HS-27A (cell line): ENCODE measurements around the gene LRCH3.
"Not testable (repeated sequence)": the region's sequence is repeated elsewhere in the genome, so short reads cannot be mapped to it uniquely, and the experiment has no call there.

ENCODE experiments used
- DNase-seq: peaks from one replicate; pipeline ENCODE4 v3.0.0-alpha.2; 2012; ENCODE audit warnings: low read depth, missing footprints

The LRCH3 gene

DNA sequence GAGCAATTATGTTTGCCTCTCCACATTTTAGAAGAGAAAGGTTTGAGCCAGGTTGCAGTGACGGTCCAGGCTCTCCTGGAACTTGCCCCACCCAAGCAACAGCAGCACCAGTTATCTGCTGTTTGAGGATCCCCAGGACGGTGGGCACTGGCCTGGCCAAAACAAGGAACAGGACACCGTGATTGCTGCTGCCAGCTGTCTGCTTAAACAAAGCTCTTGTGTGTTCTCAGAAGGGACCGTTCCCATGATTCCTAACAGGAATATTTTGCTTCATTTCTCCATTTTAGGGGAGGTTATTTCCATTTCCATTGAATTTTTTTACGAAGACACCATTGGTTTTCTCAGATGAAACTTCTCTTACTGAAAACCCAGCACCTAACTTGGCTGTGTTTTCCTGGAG is 92.5 kb downstream of the LRCH3 start:
- no peak for DNase-seq

- DNase-seq, result not testable (repeated sequence)
These were observed 93.3 kb downstream of the LRCH3 start for GRCh38 chr3:197884330-197884729.

DNA sequence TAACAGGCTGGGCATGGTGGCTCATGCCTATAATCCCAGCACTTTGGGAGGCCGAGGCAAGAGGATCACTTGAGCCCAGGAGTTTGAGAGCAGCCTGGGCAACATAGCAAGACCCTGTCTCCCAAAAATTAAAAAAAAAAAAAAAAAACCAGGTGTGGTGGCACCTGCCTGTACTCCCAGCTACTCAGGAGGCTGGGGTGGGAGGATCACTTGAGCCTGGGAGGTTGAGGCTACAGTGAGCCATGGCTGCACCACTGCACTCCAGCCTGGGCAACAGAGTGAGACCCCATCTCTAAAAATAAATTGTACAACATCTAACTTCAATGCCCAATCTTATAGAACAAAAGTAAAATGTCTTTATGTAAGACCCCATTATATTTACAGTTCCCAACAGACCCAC is 95.0 kb downstream of the LRCH3 start:
- DNase-seq, result not testable (repeated sequence)

GRCh38 chr3:197887430-197888053 is 96.5 kb downstream of the LRCH3 start:
- not testable (repeated sequence) for DNase-seq

GRCh38 chr3:197888511-197888910 is 97.5 kb downstream of the LRCH3 start:
- no peak for DNase-seq

- DNase-seq, result no peak
These were observed 98.3 kb downstream of the LRCH3 start for GRCh38 chr3:197889204-197889930.

DNA sequence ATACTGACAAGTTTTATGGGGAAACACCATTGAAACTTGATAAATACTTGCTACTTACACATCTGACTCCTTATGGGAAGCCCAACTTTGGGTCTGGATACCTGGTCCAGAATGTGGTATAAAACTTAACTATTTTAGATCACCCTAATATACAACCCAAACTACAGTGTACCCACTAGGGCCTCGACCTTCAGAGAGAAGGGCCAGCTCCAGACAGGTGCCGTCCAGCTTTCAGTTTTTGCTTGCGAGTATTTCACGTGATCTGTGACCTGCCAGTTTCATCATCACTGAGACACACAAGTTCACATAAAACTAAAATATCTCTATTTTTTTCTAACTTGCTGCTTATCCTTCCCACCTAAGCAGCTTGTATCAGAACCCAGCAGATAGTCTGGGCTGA is 99.6 kb downstream of the LRCH3 start:
- no peak for DNase-seq

- no peak for DNase-seq
These were observed 101.1 kb downstream of the LRCH3 start for GRCh38 chr3:197892162-197892561.

DNA sequence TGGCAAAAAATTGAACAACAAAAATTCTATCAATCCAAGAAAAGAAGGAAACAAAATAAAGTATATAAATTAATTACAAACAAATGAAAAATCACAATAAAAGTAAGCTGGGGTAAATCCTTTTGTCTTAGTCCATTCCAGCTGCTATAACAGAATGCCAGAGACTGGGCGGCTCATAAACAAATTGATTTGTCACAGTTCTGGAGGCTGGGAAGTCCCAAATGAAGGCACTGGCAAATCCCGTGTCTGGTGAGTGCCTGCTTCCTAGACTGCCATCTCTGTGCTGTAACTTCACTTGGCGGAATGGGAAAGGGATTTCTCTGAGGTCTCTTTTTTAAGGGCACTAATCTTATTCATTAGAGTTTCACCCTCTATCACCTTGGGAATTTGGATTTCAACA is 105.4 kb downstream of the LRCH3 start:
- DNase-seq, result no peak

GRCh38 chr3:197899833-197900478 is 108.9 kb downstream of the LRCH3 start:
- DNase-seq, result no peak

GRCh38 chr3:197901626-197902025 is 110.6 kb downstream of the LRCH3 start:
- DNase-seq, result no peak

GRCh38 chr3:197906023-197906849 is 115.2 kb downstream of the LRCH3 start:
- DNase-seq, result peak; percentile 69

- no peak for DNase-seq
These were observed 115.8 kb downstream of the LRCH3 start for GRCh38 chr3:197906850-197907187.

GRCh38 chr3:197907196-197907595 is 116.1 kb downstream of the LRCH3 start:
- no peak for DNase-seq

- DNase-seq, result not testable (repeated sequence)
These were observed 117.5 kb downstream of the LRCH3 start for GRCh38 chr3:197908550-197908949.

DNA sequence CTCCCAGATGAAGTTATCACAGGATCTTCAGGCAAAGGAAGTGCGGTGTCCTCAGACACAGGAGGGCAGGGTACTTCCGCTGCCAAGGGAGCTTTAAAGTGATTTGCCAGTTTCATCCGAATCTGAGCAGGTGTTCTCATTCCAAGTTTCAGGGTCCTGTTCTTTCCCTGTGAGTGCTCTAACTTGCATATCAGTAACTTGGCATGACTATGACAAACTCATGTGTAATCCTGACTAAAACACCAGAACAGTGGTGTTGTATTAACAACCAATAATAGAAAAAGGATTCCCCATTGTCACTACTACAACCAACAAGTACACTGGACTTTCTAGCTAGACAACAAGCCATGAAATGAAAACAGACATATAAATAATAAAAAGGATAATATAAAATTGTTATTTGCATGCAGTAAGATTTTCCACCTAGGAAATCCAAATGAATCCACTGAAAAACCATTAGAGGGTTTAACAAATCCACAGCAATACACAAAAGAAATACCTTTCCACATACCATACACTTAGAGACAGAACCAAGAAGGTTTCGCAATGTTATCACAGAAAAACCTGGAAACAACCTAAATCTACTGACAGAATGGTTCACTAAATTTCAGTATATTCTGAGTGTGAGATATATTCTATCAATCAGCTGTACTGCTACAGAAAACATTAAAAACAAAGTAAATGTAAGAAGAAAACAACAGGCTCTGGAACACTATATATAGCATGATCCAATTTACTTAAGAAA is 118.1 kb downstream of the LRCH3 start:
- DNase-seq, result no peak

DNA sequence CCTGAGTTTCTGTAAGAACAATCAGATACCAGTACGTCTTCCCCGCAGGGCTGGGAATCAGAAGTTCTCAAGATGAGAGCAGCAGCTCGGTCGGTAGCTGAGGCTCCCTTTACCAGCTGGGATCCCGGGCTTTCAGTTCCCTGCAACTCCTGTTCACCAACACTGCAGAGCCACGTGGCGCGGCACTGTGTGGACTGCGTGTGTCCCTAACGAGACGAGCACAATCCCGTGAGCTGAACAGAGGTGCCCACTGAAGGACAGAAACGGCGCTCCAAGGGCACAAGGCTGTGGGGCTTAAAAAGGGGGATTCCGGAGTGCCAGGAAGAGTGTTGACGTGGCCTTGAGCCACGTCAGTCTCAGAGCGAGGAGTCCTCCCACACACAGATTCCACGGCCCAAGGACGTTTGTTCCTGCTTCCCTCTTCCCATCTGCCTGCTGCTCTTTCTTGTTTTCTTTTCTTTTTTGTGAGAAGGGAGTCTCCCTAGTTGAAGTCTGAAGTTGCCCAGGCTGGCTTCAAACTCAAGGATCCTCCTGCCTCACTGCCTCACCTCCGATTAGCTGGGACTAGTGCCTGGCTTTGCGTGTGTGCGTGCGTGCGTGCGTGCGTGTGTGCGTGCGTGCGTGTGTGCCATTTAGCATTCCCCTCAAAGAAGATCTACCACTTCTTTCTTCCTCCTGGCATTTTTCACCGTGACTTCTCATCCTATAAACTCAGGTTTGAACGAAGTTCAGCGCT is 121.9 kb downstream of the LRCH3 start:
- no peak for DNase-seq

DNA sequence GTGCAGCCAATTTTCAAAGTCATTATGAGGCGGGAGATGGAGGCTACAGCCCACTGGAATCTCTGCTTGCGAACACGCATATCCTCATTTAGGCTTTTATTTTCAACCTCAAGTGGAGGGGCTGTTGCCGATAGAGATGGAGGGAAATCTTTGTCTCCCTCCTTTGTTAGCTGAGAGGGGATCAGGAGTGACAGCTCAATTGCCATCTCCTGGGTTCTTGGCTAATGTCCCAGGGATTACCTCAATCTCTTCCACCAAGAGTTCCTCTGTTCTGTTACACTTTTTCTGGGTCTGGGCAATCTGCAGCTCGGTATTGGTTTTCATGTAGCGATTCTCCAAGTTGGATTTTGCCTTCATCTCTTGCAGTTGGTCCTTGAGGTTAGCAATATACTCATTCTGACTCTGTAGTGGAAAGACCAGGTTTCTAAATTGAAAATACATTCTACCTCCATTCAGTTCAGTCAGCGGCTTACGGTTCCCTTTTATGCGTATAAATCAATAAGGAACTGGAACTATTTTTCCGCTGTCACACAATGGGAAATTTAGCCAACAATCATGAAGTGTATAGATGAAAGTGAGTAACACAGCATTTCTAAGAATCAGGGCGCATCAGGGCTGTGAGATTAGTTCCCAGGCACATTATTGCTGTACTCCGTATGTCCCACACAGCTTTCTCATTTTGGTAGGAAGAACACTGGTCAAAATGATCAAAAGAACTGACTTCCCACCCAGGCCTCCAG is 122.8 kb downstream of the LRCH3 start:
- DNase-seq, result no peak

DNA sequence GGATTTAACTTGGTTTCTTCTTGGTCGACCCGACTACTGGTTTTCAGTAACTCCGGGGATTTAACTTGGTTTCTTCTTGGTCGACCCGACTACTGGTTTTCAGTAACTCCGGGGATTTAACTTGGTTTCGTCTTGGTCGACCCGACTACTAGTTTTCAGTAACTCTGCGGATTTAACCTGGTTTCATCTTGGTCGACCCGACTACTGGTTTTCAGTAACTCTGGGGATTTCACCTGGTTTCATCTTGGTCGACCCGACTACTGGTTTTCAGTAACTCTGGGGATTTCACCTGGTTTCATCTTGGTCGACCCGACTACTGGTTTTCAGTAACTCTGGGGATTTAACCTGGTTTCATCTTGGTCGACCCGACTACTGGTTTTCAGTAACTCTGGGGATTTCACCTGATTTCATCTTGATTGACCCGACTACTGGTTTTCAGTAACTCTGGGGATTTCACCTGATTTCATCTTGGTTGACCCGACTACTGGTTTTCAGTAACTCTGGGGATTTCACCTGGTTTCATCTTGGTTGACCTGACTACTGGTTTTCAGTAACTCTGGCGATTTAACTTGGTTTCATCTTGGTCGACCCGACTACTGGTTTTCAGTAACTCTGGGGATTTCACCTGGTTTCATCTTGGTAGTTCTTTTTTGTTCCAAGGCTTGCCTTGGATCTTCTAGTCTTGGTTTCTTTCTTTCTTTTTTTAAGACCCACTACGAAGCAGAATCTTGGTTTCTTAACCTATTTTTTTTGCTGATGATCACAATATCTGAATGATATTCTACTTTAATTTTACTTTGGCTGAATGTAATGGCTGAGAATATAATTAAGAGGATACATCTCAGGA is 130.6 kb downstream of the LRCH3 start:
- not testable (repeated sequence) for DNase-seq
